Measurements from ENCODE around the gene PCBP2.
A peak's percentile ranks its signal among the peaks of the same experiment; 100 is the strongest.
"Not testable (repeated sequence)": the region's sequence is repeated elsewhere in the genome, so short reads cannot be mapped to it uniquely, and the experiment has no call there.

The PCBP2 gene

DNA sequence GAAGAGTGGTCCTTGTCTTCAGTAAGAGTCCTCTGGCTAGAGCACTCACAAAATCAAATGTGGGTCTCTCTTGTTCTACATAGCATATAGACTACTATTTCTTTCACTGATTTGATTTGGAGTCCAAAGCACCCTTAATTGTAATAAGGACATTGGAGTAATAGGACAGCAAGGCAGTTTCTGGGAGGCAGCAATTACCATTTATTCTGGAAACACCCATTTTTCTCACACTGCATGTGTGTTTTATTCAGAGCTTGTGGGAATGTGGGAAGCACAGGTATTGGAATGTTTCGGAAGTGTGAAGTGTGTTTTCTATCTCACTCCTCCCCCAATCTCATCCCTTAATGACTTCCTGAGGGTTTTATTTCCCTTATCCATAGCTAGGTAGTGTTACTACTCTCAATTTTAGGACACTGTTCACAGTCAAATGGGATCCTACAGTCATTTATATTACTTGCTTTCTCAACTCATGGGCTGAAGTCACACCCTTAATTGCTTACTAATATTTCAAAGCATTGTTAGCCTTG is 20.2 kb downstream of the PCBP2 start:
- no peak for DNase-seq (ENCODE audit: low spot score)

- DNase-seq (ENCODE audit: low spot score): no peak
Observed at GRCh38 chr12:53474077-53474476, 22.2 kb downstream of the PCBP2 start.

DNA sequence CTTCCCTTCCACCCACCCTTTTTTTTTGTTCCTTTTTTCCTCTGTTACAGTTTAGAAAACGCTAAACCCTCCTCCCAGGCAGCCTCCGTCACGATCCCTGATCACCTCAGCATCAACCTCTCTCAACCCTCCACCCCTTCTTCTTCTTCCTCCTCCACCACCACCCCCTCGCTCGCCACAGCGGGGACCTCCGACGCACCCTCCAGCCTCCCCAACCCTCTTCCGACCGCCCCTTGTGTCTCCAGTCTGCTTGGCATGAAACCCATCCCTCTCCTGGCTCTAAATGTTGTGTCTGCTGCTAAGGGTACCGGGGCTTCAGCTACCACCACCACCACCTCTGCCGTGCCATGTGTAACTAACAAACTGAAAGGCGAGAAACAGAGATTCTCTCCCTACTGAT is 22.9 kb downstream of the PCBP2 start:
- DNase-seq (ENCODE audit: low spot score): no peak

GRCh38 chr12:53476769-53477209 is 24.9 kb downstream of the PCBP2 start:
- DNase-seq (ENCODE audit: low spot score): no peak

DNA sequence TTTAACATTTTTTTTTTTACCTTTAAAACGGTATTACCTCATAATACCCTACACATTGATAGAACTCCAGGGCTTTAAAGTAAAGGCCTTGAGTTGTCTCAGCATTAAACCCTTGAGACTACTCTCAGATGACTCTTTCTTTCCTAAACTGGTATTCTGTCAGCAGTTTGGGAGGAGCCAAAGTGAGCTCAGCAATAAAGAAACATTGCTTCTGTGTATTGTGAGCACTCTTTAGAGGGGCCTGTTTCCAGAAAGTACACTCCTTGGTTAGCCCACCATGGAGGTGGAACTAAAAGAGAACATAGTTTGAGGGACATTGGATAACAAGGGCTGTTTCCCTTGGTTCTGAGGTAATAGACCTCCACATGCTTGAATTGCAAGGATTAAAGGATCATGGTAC is 27.0 kb downstream of the PCBP2 start:
- DNase-seq (ENCODE audit: low spot score): no peak

GRCh38 chr12:53479331-53479730 is 27.4 kb downstream of the PCBP2 start:
- DNase-seq (ENCODE audit: low spot score): no peak

DNA sequence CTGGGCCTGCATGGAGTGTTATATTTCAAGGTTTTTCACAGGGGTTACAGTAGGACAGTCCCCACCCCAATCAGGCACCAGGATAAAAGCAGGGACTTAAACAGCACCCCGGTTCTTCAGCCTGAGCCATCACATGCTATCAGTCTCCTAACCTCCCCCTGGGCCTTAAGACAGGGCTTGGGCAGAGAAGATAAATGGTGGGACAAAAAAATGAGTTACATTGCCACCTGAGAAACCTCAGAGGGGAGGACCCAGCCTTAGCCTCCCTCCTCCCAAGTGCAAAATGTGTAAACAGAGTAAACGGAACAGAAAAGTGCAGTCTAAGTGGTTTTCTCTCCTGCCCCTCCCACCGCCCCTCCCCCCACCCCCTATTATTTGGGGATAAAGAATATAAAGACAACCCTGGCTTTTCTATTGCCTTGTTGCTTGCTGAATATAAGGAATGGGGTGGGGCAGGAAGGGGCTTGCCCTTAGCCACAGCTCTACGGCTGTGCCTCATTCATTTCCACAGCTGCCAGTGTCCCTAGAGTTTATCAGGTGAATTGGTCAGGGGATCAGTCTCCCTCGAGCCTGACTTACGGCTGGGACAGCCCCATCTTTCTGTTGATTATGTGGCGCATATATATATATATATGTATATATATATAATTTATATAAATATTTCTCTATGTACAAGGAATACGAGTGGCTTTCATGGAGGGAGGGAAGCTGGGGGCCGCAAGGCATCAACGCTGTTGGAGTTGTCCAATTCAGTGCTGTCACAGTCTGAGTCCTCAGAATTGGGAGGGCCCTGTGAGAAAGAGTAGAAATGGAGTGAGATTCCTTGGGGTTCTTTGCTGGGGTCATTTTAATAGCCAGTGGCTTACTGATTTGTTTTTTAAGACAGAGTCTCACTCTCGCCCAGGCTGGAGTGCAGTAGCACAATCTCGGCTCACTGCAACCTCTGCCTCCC is 28.9 kb downstream of the PCBP2 start:
- no peak for DNase-seq (ENCODE audit: low spot score)

- not testable (repeated sequence) for DNase-seq (ENCODE audit: low spot score)
Observed at GRCh38 chr12:53481458-53481857, 29.6 kb downstream of the PCBP2 start.

DNA sequence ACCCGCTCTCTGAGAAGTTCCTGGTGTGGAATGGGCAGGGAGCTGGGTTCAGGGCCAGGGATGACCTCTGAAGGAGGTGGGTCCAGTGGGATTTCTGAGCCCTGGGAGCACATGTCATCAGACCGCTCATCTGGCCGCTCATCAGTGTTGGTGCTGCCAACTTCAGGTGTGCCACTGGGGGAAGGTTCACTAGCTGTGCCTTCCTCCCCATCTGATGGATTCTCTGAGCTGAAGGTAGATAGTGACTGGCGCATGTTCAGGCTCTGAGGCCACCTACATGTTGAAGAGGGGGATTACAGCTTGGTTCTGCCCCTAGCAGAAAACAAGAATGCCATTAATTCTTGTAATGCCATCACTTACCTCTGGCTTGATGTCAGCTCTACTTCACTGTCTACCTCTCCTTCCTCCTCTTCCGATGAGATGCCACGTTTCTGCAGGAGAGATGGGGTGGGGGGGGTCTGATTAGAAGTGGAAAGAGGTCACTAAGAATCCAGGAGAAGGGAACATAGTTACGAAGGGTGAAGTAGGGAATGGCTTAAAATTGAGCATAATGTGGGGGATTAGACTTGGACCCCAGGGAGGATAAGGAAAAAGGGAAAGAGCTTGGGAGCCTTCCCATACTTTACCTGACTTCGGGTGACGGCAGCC is 30.2 kb downstream of the PCBP2 start:
- DNase-seq (ENCODE audit: low spot score): no peak

DNA sequence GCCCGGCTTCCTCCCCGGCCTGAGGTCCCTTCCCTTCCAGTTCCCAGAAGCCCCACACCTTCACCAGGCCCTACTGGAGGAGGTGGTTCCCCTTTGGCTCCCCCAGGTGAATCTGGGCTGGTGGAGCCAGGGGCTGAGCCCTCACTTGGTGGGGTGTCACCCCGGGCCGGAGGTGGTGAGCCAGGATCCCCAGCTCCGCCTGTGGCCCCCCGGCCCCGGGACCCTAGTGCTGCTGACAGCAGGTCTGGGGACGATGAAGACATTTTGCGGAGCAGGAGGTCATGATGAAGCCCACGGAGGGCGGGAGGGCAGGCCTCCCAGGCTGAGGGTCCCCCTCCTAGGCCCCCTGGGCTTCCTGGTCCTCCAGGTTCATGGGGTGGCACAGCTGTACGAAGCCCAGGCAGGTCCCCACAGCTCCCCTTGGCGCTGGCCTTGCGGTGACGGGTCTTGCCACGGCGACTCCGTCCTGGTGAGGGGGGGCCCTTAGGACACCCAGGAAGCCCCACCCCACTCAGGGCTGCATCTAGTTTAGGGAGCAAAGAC is 30.8 kb downstream of the PCBP2 start:
- DNase-seq (ENCODE audit: low spot score): no peak

GRCh38 chr12:53483225-53483978 is 31.5 kb downstream of the PCBP2 start:
- DNase-seq (ENCODE audit: low spot score): no peak

GRCh38 chr12:53483979-53484377 is 32.1 kb downstream of the PCBP2 start:
- DNase-seq (ENCODE audit: low spot score): no peak

DNA sequence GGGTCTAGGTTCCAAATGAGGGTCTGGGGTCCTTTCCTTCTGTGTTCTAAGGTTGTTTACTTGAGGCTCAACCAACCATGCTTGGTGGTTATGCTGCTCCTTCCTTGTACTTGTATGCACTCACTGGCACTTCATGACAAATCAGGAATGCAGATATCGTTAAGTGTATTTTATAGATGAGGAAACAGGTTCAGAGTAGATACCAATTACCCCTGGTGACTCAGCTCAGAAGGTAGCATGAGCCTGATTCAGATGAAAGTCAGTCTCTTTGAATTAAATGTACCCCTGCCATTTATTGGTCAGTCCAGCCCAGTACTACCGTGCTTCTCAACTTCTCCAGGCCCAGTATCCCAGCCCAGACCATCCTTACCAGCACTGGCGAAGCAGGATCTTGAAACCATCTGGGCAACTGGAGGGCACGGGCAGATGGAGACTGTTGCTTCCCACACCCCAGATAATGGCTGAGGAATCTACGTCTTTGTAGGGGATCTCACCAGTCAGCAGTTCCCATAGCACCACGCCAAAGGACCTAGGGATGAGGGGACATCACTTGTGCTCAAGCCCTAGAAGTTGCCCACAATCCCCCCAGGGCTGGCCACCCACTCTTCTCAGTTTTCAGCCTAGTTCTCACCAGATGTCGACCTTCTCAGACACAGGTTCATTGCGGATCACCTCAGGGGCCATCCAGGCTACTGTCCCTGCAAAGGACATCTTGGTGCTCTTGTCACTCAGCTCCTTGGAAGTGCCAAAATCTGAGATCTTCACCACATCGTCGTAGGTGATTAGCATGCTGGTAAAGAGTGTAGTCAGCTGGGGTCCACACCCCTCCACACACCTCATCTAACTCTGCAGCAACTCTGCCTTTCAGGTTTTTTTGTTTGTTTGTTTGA is 33.0 kb downstream of the PCBP2 start:
- no peak for DNase-seq (ENCODE audit: low spot score)

DNA sequence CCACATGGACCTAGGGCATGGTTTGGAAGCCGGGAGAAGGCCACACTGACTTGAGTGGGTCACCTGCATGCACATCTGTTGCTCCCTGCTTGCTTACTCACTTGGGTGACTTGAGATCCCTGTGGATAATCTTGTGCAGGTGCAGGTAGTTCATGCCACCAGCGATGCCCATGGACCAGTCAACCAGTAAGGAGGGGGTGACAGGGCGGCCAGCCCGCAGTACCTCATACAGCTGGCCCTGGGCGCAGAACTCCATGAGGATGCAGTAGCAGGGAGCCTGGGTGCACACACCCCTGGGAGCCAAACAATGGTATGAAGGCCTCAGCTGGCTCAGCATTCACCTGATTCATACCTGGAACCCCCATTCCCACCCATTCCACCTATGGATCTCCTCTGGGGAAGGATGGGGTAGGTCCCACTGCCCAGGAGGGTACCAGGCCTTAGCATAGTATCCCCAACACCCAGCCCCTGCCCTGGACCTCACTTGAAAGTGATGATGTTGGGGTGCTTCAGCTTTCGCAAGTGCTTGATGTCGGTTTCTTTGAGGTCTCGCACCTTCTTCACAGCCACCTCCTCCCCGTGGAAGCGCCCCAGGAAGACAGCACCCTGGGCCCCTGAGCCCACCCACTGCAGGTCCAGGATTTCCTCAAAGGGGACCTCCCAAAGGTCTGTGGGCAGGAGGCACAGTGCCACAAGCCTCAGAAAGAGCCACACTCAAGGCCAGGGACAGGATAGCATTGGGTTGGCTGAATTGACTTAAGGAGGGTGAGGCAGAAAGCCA is 34.2 kb downstream of the PCBP2 start:
- no peak for DNase-seq (ENCODE audit: low spot score)

DNA sequence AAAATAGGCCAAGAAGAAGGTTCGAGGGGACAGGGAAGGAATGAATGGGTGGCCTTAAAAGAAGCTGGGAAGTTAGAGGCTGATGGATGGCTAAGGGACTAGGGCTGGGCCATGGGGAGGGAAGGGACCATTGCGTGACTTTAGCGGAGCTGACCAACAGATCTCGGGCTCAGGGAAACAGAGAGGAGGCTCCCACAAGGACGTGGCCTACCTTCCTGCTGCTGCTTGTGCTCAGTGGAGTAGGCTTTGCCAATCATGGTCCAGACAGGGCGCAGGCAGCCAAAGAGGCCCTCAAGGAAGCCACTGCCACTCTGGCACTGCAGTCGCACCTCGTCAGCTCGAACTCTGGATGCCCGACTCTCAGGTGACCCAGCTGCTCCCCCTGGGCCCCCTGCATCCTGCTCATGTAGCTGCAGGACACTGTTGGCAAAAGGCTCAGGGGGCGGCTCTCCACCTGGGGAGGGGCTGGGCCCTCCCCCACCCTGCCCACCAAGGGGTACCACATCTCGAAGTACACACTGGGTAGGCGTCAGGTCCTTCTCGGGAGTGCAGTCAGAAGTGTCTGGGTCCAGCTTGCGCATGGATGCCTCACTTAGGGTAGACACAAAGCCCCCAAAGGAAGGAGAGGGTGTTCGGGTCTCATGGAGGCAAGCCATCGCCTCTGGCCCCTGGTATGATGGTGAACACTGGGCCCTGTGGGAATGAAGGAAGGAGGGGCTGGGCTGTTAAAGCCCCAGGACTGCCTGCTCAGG is 35.0 kb downstream of the PCBP2 start:
- no peak for DNase-seq (ENCODE audit: low spot score)

DNA sequence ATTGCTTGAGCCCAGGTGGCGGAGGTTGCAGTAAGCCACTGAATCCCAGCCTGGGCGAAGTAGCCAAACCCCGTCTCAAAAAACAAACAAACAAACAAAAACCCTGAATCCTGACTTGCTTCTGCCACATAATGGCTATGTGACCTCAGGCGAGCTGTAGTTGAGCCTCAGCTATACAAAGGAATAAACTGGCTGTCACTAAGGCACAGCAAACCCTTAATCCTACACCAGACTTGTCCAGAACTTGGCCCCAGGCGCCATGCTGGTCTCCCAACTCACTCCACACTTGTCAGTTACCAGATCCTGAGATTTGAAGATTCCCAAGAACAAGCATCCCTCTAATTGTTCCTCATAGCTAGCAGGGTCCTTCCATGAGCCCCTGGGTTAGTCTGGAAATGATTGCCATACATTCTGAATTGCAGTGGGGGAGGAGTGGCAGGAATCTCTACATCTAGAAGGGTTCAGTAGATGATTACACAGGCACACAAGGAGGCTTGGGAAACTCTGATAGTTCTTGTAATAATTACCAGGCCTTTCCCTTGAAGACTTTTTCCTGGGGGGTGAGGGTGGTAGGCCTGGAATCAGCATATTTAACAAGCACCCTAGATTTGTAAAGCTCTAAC is 37.5 kb downstream of the PCBP2 start:
- DNase-seq (ENCODE audit: low spot score): no peak

DNA sequence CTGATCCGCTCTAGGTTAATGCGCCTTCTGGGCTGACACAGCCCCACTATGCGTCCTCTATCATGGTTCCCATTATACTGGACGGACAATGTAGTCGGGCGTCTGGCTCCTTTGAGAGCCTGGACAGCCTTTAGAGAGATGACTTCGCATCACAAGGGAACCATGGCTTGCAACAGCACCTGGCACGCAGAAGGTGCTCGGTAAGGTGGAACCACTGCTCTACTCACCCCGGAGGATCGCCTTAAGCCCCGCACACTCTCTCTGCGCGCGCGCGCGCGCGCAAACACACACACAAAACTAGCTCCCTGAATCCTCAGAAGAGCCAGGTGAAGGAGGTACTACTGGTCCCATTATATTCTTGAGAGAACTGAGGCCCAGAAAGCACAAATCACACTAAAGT is 40.3 kb downstream of the PCBP2 start:
- no peak for DNase-seq (ENCODE audit: low spot score)

DNA sequence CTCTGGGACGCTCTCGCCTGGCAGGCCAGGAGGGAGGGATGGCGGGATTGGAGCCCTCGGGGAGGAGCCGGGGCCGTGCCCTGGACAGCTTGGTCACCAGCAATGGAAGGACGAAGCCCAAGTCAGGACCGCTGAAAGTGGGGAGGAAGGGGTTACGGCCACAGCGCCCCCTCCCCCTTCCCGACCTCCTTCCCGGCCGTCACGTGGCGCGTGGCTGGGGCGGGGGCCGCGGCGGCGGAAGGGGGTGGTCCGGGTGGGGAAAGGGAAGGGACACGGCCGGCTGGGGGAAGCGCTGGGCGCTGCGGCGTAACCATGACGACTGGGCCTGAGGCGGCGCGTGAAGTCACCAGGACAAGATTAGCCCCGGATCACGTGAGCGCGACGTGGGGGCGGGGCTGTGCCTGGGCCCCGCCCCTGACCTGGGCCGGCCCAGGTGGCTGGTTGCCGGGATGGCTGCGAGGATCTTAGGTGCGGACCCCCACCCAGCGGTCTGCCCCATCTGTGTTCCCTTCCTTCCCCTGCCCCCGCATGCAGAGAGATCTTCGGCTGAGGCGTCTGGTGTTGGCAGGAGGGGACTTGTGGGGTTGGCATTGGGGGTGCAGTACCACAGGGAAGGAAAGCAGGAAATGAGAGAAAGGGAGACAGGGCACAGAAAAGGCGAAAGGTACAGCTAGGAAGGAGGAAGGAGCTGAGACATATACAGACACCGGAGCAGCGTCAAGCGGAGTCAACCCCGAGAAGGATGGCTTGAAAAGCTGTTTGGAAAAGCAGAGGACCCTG is 41.1 kb downstream of the PCBP2 start:
- DNase-seq (ENCODE audit: low spot score): peak; percentile 98

Data from Ammon's horn (tissue), 1 donor.